ENCODE measurements around the gene DALRD3.

DALRD3 gene

GRCh38 chr3:49017971-49018706 is at the start of gene DALRD3:
Gene DALRD3 (minus strand): TSS chr3:49018580. CDS start chr3:49018564, 16 bp downstream.
- peak; percentile 45 for DNase-seq

- no peak for DNase-seq
These were observed 39.6 kb upstream of the DALRD3 start for GRCh38 chr3:49058011-49058410.

GRCh38 chr3:49057268-49057667 is 38.9 kb upstream of the DALRD3 start:
- no peak for DNase-seq

- no peak for DNase-seq
These were observed 36.0 kb upstream of the DALRD3 start for GRCh38 chr3:49054344-49054862.

- DNase-seq = no peak
These were observed 35.2 kb upstream of the DALRD3 start for GRCh38 chr3:49053543-49053942.

- no peak for DNase-seq
These were observed 16.9 kb upstream of the DALRD3 start for GRCh38 chr3:49035281-49035680.

GRCh38 chr3:49034650-49035049 is 16.3 kb upstream of the DALRD3 start:
- DNase-seq = no peak

GRCh38 chr3:49032646-49033304 is 14.4 kb upstream of the DALRD3 start:
- no peak for DNase-seq

GRCh38 chr3:49030321-49030720 is 11.9 kb upstream of the DALRD3 start:
- no peak for DNase-seq

GRCh38 chr3:49029563-49029884 is 11.1 kb upstream of the DALRD3 start:
- DNase-seq = no peak

- DNase-seq = peak; percentile 69
These were observed 10.5 kb upstream of the DALRD3 start, which contains the start of gene IMPDH2 for GRCh38 chr3:49028673-49029562. Gene IMPDH2 (minus strand): TSS chr3:49029398. CDS start chr3:49029350, 48 bp downstream.

- DNase-seq = no peak
These were observed 9.9 kb upstream of the DALRD3 start for GRCh38 chr3:49028298-49028672.

- DNase-seq = no peak
These were observed 9.3 kb upstream of the DALRD3 start for GRCh38 chr3:49027634-49028033.

GRCh38 chr3:49026536-49026935 is 8.2 kb upstream of the DALRD3 start:
- no peak for DNase-seq

- no peak for DNase-seq
These were observed 7.6 kb upstream of the DALRD3 start for GRCh38 chr3:49025793-49026520.

- DNase-seq = no peak
These were observed 6.8 kb upstream of the DALRD3 start for GRCh38 chr3:49025005-49025792.

GRCh38 chr3:49024449-49024848 is 6.1 kb upstream of the DALRD3 start:
- DNase-seq = no peak

- DNase-seq = no peak
These were observed 5.4 kb upstream of the DALRD3 start for GRCh38 chr3:49023775-49024174.

GRCh38 chr3:49022688-49023171 is 4.3 kb upstream of the DALRD3 start:
- no peak for DNase-seq

- peak; percentile 84 for DNase-seq
These were observed 3.7 kb upstream of the DALRD3 start, which contains the start of gene NDUFAF3 for GRCh38 chr3:49021813-49022687. Gene NDUFAF3 (plus strand): TSS chr3:49022121. CDS start chr3:49022145, 24 bp downstream.
